NT2/D1 (cell line): Measurements from ENCODE around the gene CRKL.

ENCODE experiments used
- SUZ12 ChIP-seq: IDR thresholded peaks from 2 replicates; pipeline ENCODE4 v1.6.1; 2011; ENCODE audit not compliant: insufficient read length, insufficient read depth; ENCODE audit errors: extremely low read depth
- YY1 ChIP-seq: IDR thresholded peaks from 2 replicates; pipeline ENCODE4 v1.6.1; 2011; ENCODE audit not compliant: insufficient read length, insufficient read depth
- ZNF274 ChIP-seq: IDR thresholded peaks from 2 replicates; pipeline ENCODE4 v1.6.1; 2011; ENCODE audit warnings: mild to moderate bottlenecking, low read depth, low read length

DNA sequence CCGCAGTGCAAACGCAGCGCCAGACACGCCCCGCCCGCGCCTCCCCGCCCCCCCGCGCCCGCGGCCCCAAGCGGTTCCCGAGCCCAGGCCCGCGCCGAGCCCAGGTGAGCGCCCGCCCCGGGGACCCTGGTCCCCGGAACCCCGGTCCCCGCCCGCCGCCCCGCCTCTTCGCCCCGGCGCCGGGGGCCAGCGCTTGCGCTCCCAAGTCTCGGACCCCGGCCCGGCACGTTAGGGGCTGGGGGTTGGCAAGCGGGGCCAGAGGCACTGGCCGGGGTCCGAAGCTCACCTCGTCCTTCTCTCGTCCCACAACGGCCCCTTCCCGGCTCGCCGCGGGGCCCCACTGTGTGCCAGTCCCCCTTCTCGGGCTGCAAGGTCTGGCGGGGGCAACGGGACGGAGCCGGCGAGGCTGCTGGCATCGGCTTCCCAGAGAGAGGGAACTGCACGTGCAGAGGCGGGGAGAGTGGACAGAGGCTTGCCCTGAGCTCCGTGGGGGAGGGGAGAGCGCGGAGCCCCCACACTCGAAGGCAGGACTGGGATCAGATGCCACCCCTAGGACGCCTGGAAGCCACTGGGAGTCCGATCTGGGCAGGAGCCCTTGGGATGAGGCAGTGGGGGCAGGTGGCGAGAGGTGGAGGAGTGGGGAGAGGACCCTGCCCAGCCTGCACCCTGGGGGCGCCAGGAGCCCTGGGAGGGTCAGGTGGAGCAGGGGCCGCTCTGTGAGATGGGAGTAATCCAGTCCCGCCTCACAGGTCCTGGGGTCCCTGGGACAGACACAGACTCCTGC is 48.1 kb downstream of the CRKL start:
- TF ChIP-seq YY1: no peak
- TF ChIP-seq ZNF274: no peak
- TF ChIP-seq SUZ12: peak; percentile 25
